ENCODE data around the gene CSMD2. TPM values are rescaled to one million over a fixed set of nuclear protein-coding genes. Genes with fewer than 3 reads are reported as not detected.

CSMD2 gene
- total RNA-seq, 1 donor from 2014 or later, result 0.25 TPM

GRCh38 chr1:33972676-33973395 lies 192.2 kb downstream of the CSMD2 start:
- DNase-seq (ENCODE audit: low spot score), result peak; percentile 70
- ATAC-seq, result peak; percentile 94

- DNase-seq (ENCODE audit: low spot score), result no peak
- no peak for ATAC-seq
Observed at GRCh38 chr1:33971913-33972312, 193.1 kb downstream of the CSMD2 start.

- ATAC-seq (no peak), DNase-seq (ENCODE audit: low spot score) (no peak)
Observed at GRCh38 chr1:33971018-33971710, 193.9 kb downstream of the CSMD2 start.

GRCh38 chr1:33970148-33970825 lies 194.7 kb downstream of the CSMD2 start:
- no peak for DNase-seq (ENCODE audit: low spot score)
- no peak for ATAC-seq

GRCh38 chr1:33966346-33967141 lies 198.5 kb downstream of the CSMD2 start:
- no peak for ATAC-seq

GRCh38 chr1:33965086-33965485 lies 199.9 kb downstream of the CSMD2 start:
- DNase-seq (ENCODE audit: low spot score) (no peak), ATAC-seq (no peak)

More at GRCh38 chr1:33966346-33967141, 198.5 kb downstream of the CSMD2 start:
- no peak for DNase-seq (ENCODE audit: low spot score)

- ATAC-seq (no peak), DNase-seq (ENCODE audit: low spot score) (no peak)
Observed at GRCh38 chr1:33962061-33962460, 203.0 kb downstream of the CSMD2 start.

- ATAC-seq (no peak), DNase-seq (ENCODE audit: low spot score) (no peak)
Observed at GRCh38 chr1:33960188-33960895, 204.7 kb downstream of the CSMD2 start.

- ATAC-seq, result no peak
- no peak for DNase-seq (ENCODE audit: low spot score)
Observed at GRCh38 chr1:33957854-33958253, 207.2 kb downstream of the CSMD2 start.

- no peak for ATAC-seq
- no peak for DNase-seq (ENCODE audit: low spot score)
Observed at GRCh38 chr1:33955096-33955495, 209.9 kb downstream of the CSMD2 start.

- DNase-seq (ENCODE audit: low spot score) (no peak), ATAC-seq (no peak)
Observed at GRCh38 chr1:33949570-33949969, 215.5 kb downstream of the CSMD2 start.

GRCh38 chr1:33948291-33948690 lies 216.7 kb downstream of the CSMD2 start:
- ATAC-seq (no peak), DNase-seq (ENCODE audit: low spot score) (no peak)

- DNase-seq (ENCODE audit: low spot score) (no peak), ATAC-seq (no peak)
Observed at GRCh38 chr1:33946836-33947235, 218.2 kb downstream of the CSMD2 start.

GRCh38 chr1:33944846-33945245 lies 220.2 kb downstream of the CSMD2 start:
- ATAC-seq, result no peak

GRCh38 chr1:33943978-33944377 lies 221.1 kb downstream of the CSMD2 start:
- DNase-seq (ENCODE audit: low spot score) (no peak), ATAC-seq (no peak)

More at GRCh38 chr1:33944846-33945245, 220.2 kb downstream of the CSMD2 start:
- DNase-seq (ENCODE audit: low spot score), result no peak

- DNase-seq (ENCODE audit: low spot score), result no peak
Observed at GRCh38 chr1:33932871-33933270, 232.2 kb downstream of the CSMD2 start.

GRCh38 chr1:33931111-33931475 lies 233.9 kb downstream of the CSMD2 start:
- DNase-seq (ENCODE audit: low spot score) (no peak), ATAC-seq (no peak)

More at GRCh38 chr1:33932871-33933270, 232.2 kb downstream of the CSMD2 start:
- no peak for ATAC-seq

- no peak for ATAC-seq
- no peak for DNase-seq (ENCODE audit: low spot score)
Observed at GRCh38 chr1:33930346-33931110, 234.5 kb downstream of the CSMD2 start.

GRCh38 chr1:33928251-33928650 lies 236.8 kb downstream of the CSMD2 start:
- DNase-seq (ENCODE audit: low spot score), result no peak
- no peak for ATAC-seq

- DNase-seq (ENCODE audit: low spot score), result no peak
- no peak for ATAC-seq
Observed at GRCh38 chr1:33927721-33928120, 237.3 kb downstream of the CSMD2 start.
